HAP-1 (cell line): ENCODE measurements around the gene DIDO1.
"Not testable (repeated sequence)": the region's sequence is repeated elsewhere in the genome, so short reads cannot be mapped to it uniquely, and the experiment has no call there.

Source experiments
- DNase-seq, 2 experiments: peaks; one replicate each; pipeline ENCODE4 v3.0.0-alpha.2; 2016 to 2020; ENCODE audit warnings: low spot score in 2 of 2
- H3K27me3 ChIP-seq: fragments of 250-450 bp; sonication (Bioruptor Pico); 2 replicates; pipeline ENCODE4 v1.5.1; 2020; ENCODE audit warnings: low read depth, mild to moderate bottlenecking, moderate library complexity
- H3K36me3 ChIP-seq: fragments of 250-450 bp; sonication (Bioruptor Pico); replicated peaks from 2 replicates; pipeline ENCODE4 v1.5.1; 2020; ENCODE audit warnings: mild to moderate bottlenecking
- H3K4me1 ChIP-seq: fragments of 250-450 bp; sonication (Bioruptor Pico); 2 replicates; pipeline ENCODE4 v1.5.1; 2020; ENCODE audit warnings: mild to moderate bottlenecking
- H3K4me3 ChIP-seq: fragments of 250-450 bp; sonication (Bioruptor Pico); 2 replicates; pipeline ENCODE4 v1.5.1; 2020; ENCODE audit warnings: mild to moderate bottlenecking, moderate library complexity
- H3K9me3 ChIP-seq: fragments of 250-450 bp; sonication (Bioruptor Pico); 2 replicates; pipeline ENCODE4 v1.5.1; 2020; ENCODE audit warnings: mild to moderate bottlenecking, moderate library complexity
- in situ Hi-C: fragments of 300-500 bp; cut with MboI; formaldehyde crosslinking; loops from 3 replicates; pipeline ENCODE4 v1.14.3; 2020; ENCODE audit warnings: low sequenced_read_pairs, inconsistent platforms, mixed read lengths

Gene DIDO1

GRCh38 chr20:62880147-62880934, 46.0 kb downstream of the DIDO1 start:
- Histone ChIP-seq H3K9me3 (no peaks in the 10 kb centered on the region), H3K4me3 (no peak overlapping the region), H3K36me3 (no peaks in the 10 kb centered on the region; the same call in 1 of the 2 replicates), H3K27me3 (no peaks in the 10 kb centered on the region), H3K4me1 (no peaks in the 10 kb centered on the region)
- no peak for DNase-seq
- in situ Hi-C loops = no loop called here

- Histone ChIP-seq H3K36me3 (no peaks in the 10 kb centered on the region; the same call in 1 of the 2 replicates), H3K9me3 (no peaks in the 10 kb centered on the region), H3K27me3 (no peaks in the 10 kb centered on the region), H3K4me3 (no peak overlapping the region), H3K4me1 (no peaks in the 10 kb centered on the region)
- in situ Hi-C loops = no loop called here
- DNase-seq = no peak
Measured at GRCh38 chr20:62879275-62880146, 46.8 kb downstream of the DIDO1 start.

- Histone ChIP-seq H3K36me3 (no peaks in the 10 kb centered on the region; the same call in 1 of the 2 replicates), H3K27me3 (no peaks in the 10 kb centered on the region), H3K4me3 (no peak overlapping the region), H3K4me1 (no peaks in the 10 kb centered on the region), H3K9me3 (no peaks in the 10 kb centered on the region)
- in situ Hi-C loops = no loop called here
- peak in 1 of 2 experiments; percentile 46 for DNase-seq
Measured at GRCh38 chr20:62878244-62879038, 47.9 kb downstream of the DIDO1 start.

GRCh38 chr20:62876902-62877816, 49.1 kb downstream of the DIDO1 start:
- no peak overlapping the region for H3K4me3 ChIP-seq
- DNase-seq = no peak
- H3K27me3 ChIP-seq = no peaks in the 10 kb centered on the region
- in situ Hi-C loops = no loop called here
- H3K9me3 ChIP-seq = no peaks in the 10 kb centered on the region
- no peaks in the 10 kb centered on the region; the same call in 1 of the 2 replicates for H3K36me3 ChIP-seq
- no peaks in the 10 kb centered on the region for H3K4me1 ChIP-seq

GRCh38 chr20:62876501-62876901, 49.8 kb downstream of the DIDO1 start:
- in situ Hi-C loops = no loop called here
- Histone ChIP-seq H3K9me3 (no peaks in the 10 kb centered on the region), H3K4me3 (no peak overlapping the region)

GRCh38 chr20:62875419-62876361, 50.6 kb downstream of the DIDO1 start:
- Histone ChIP-seq H3K36me3 (no peaks in the 10 kb centered on the region), H3K27me3 (no peaks in the 10 kb centered on the region), H3K4me3 (no peak overlapping the region), H3K9me3 (no peaks in the 10 kb centered on the region), H3K4me1 (no peaks in the 10 kb centered on the region)
- in situ Hi-C loops = no loop called here
- peak in 1 of 2 experiments; percentile 72 for DNase-seq

More at GRCh38 chr20:62876501-62876901, 49.8 kb downstream of the DIDO1 start:
- Histone ChIP-seq H3K4me1 (no peaks in the 10 kb centered on the region), H3K36me3 (no peaks in the 10 kb centered on the region; the same call in 1 of the 2 replicates), H3K27me3 (no peaks in the 10 kb centered on the region)
- no peak for DNase-seq

GRCh38 chr20:62874964-62875344, 51.4 kb downstream of the DIDO1 start:
- Histone ChIP-seq H3K36me3 (no peaks in the 10 kb centered on the region), H3K4me3 (no peak overlapping the region), H3K27me3 (no peaks in the 10 kb centered on the region), H3K4me1 (no peaks in the 10 kb centered on the region), H3K9me3 (no peaks in the 10 kb centered on the region)
- in situ Hi-C loops = no loop called here
- no peak for DNase-seq

GRCh38 chr20:62873681-62874031, 52.6 kb downstream of the DIDO1 start:
- in situ Hi-C loops, H3K4me1 ChIP-seq, H3K36me3 ChIP-seq, H3K4me3 ChIP-seq, H3K27me3 ChIP-seq, H3K9me3 ChIP-seq: not testable (repeated sequence)
- peak; percentile 34 to 75 for DNase-seq

- no peaks in the 10 kb centered on the region for H3K9me3 ChIP-seq
- DNase-seq = no peak
- H3K4me1 ChIP-seq = no peaks in the 10 kb centered on the region
- in situ Hi-C loops = no loop called here
- H3K36me3 ChIP-seq = no peaks in the 10 kb centered on the region
- H3K4me3 ChIP-seq = no peak overlapping the region
- no peaks in the 10 kb centered on the region for H3K27me3 ChIP-seq
Measured at GRCh38 chr20:62873280-62873679, 53.0 kb downstream of the DIDO1 start.

GRCh38 chr20:62872862-62873261, 53.4 kb downstream of the DIDO1 start:
- no peak overlapping the region for H3K4me3 ChIP-seq
- no peaks in the 10 kb centered on the region for H3K36me3 ChIP-seq
- no peaks in the 10 kb centered on the region for H3K27me3 ChIP-seq
- DNase-seq = no peak
- no peaks in the 10 kb centered on the region for H3K9me3 ChIP-seq
- no peaks in the 10 kb centered on the region for H3K4me1 ChIP-seq
- in situ Hi-C loops = no loop called here

GRCh38 chr20:62872184-62872847, 54.0 kb downstream of the DIDO1 start:
- Histone ChIP-seq H3K36me3 (no peaks in the 10 kb centered on the region), H3K4me3 (no peak overlapping the region), H3K27me3 (no peaks in the 10 kb centered on the region), H3K4me1 (no peaks in the 10 kb centered on the region), H3K9me3 (no peaks in the 10 kb centered on the region)
- DNase-seq = no peak
- in situ Hi-C loops = no loop called here
